GM13976 (cell line): ENCODE results near the gene MYMX.
"Not testable (repeated sequence)": the region's sequence is repeated elsewhere in the genome, so short reads cannot be mapped to it uniquely, and the experiment has no call there.

Source experiments
- DNase-seq: peaks from one replicate; pipeline ENCODE4 v3.0.0; 2012; ENCODE audit warnings: low spot score
- CTCF ChIP-seq: IDR thresholded peaks from 2 replicates; pipeline ENCODE4 v1.5.1; 2012; ENCODE audit warnings: borderline replicate concordance, mild to moderate bottlenecking; ENCODE audit not compliant: insufficient read depth; ENCODE audit errors: extremely low read depth, missing control alignments, control extremely low read depth
- in situ Hi-C: fragments of 300-500 bp; cut with MboI; formaldehyde crosslinking; loops from one replicate; pipeline ENCODE4 v1.12.0; 2022; ENCODE audit warnings: low sequenced_read_pairs, mixed read lengths, inconsistent platforms; ENCODE audit not compliant: unreplicated experiment

Gene MYMX

GRCh38 chr6:44180406-44180805 is 36.3 kb upstream of the MYMX start:
- TF ChIP-seq CTCF = no peak
- no peak for DNase-seq
- in situ Hi-C loops = no loop called here

GRCh38 chr6:44180886-44181285 is 35.8 kb upstream of the MYMX start:
- in situ Hi-C loops = no loop called here
- TF ChIP-seq CTCF = no peak
- DNase-seq = peak; percentile 23

GRCh38 chr6:44181784-44182183 is 34.9 kb upstream of the MYMX start:
- DNase-seq, in situ Hi-C loops: not testable (repeated sequence)

GRCh38 chr6:44182911-44183390 is 33.8 kb upstream of the MYMX start:
- in situ Hi-C loops = no loop called here
- TF ChIP-seq CTCF = no peak
- DNase-seq = no peak

GRCh38 chr6:44183783-44184182 is 32.9 kb upstream of the MYMX start:
- TF ChIP-seq CTCF = no peak
- no peak for DNase-seq
- in situ Hi-C loops = no loop called here

- in situ Hi-C loops, DNase-seq: not testable (repeated sequence)
Measured at GRCh38 chr6:44185356-44185755, 31.4 kb upstream of the MYMX start.

- peak; percentile 26 for DNase-seq
Measured at GRCh38 chr6:44185953-44186634, 30.6 kb upstream of the MYMX start.

More at GRCh38 chr6:44185953-44186634, 30.6 kb upstream of the MYMX start:
- in situ Hi-C loops = no loop called here
- no peak for TF ChIP-seq CTCF
